C4-2B (cell line): ENCODE results near the gene FAM135A.
A peak's percentile ranks its signal among the peaks of the same experiment; 100 is the strongest.

ENCODE experiments used
- H3K27ac ChIP-seq: fragments of 450-650 bp; 2 replicates; pipeline ENCODE4 v1.5.1; 2017
- CTCF ChIP-seq: fragments of 450-650 bp; conservative IDR thresholded peaks from 2 replicates; pipeline ENCODE4 v1.5.1; 2017; ENCODE audit warnings: mild to moderate bottlenecking
- ZFX ChIP-seq: fragments of 450-650 bp; IDR thresholded peaks from 2 replicates; pipeline ENCODE4 v1.6.1; 2017

The FAM135A gene

GRCh38 chr6:70375882-70376281 lies 37.4 kb upstream of the FAM135A start:
- TF ChIP-seq CTCF (peak; percentile 50), ZFX (no peak)
- no peak overlapping the region for H3K27ac ChIP-seq

GRCh38 chr6:70376628-70377027 lies 36.7 kb upstream of the FAM135A start:
- TF ChIP-seq ZFX (no peak), CTCF (no peak)
- H3K27ac ChIP-seq: no peak overlapping the region

- H3K27ac ChIP-seq: no peak overlapping the region
- no peak for TF ChIP-seq ZFX
Observed at GRCh38 chr6:70377372-70377771, 35.9 kb upstream of the FAM135A start.

- TF ChIP-seq CTCF (no peak), ZFX (no peak)
- no peak overlapping the region for H3K27ac ChIP-seq
Observed at GRCh38 chr6:70379473-70380013, 33.8 kb upstream of the FAM135A start.

GRCh38 chr6:70380252-70380651 lies 33.1 kb upstream of the FAM135A start:
- TF ChIP-seq CTCF (no peak), ZFX (no peak)
- no peak overlapping the region for H3K27ac ChIP-seq

- no peak overlapping the region for H3K27ac ChIP-seq
- TF ChIP-seq ZFX: no peak
- no peak for TF ChIP-seq CTCF
Observed at GRCh38 chr6:70380771-70381416, 32.4 kb upstream of the FAM135A start.

- TF ChIP-seq CTCF: no peak
- TF ChIP-seq ZFX: no peak
- no peak overlapping the region for H3K27ac ChIP-seq
Observed at GRCh38 chr6:70381417-70381782, 31.9 kb upstream of the FAM135A start.

GRCh38 chr6:70385901-70386300 lies 27.4 kb upstream of the FAM135A start:
- no peak overlapping the region for H3K27ac ChIP-seq
- TF ChIP-seq ZFX (no peak), CTCF (no peak)
